Measurements from ENCODE around the gene YARS1.

The YARS1 gene

GRCh38 chr1:32770741-32771548 is 46.2 kb downstream of the YARS1 start:
- no peak for DNase-seq (ENCODE audit: insufficient read length, low spot score)
- TF ChIP-seq CTCF (IDR thresholded peaks at IDR 0.05; ENCODE audit: insufficient read depth, missing control alignments), result no peak
- no peak for FAIRE-seq

- FAIRE-seq (no peak), DNase-seq (ENCODE audit: insufficient read length, low spot score) (no peak)
- no peak for TF ChIP-seq CTCF (IDR thresholded peaks at IDR 0.05; ENCODE audit: insufficient read depth, missing control alignments)
Observed at GRCh38 chr1:32770221-32770731, 46.9 kb downstream of the YARS1 start.

- DNase-seq (ENCODE audit: insufficient read length, low spot score) (no peak), FAIRE-seq (no peak)
- no peak for TF ChIP-seq CTCF (IDR thresholded peaks at IDR 0.05; ENCODE audit: insufficient read depth, missing control alignments)
Observed at GRCh38 chr1:32769524-32770220, 47.5 kb downstream of the YARS1 start.

- DNase-seq (ENCODE audit: insufficient read length, low spot score), result no peak
- no peak for FAIRE-seq
- no peak for TF ChIP-seq CTCF (IDR thresholded peaks at IDR 0.05; ENCODE audit: insufficient read depth, missing control alignments)
Observed at GRCh38 chr1:32768110-32768850, 48.9 kb downstream of the YARS1 start.

GRCh38 chr1:32767641-32768040 is 49.5 kb downstream of the YARS1 start:
- DNase-seq (ENCODE audit: insufficient read length, low spot score) (no peak), FAIRE-seq (no peak)
- no peak for TF ChIP-seq CTCF (IDR thresholded peaks at IDR 0.05; ENCODE audit: insufficient read depth, missing control alignments)

GRCh38 chr1:32767156-32767555 is 50.0 kb downstream of the YARS1 start:
- no peak for DNase-seq (ENCODE audit: insufficient read length, low spot score)
- no peak for TF ChIP-seq CTCF (IDR thresholded peaks at IDR 0.05; ENCODE audit: insufficient read depth, missing control alignments)
- FAIRE-seq, result no peak

Data from D721Med (cell line).